ENCODE data around the gene INHBC. TPM values are rescaled to one million over a fixed set of nuclear protein-coding genes. Genes with fewer than 3 reads are reported as not detected.
"Not testable (repeated sequence)": the region's sequence is repeated elsewhere in the genome, so short reads cannot be mapped to it uniquely, and the experiment has no call there.

Gene INHBC
- total RNA-seq, 1 experiment from 2014 or later, result not detected

DNA sequence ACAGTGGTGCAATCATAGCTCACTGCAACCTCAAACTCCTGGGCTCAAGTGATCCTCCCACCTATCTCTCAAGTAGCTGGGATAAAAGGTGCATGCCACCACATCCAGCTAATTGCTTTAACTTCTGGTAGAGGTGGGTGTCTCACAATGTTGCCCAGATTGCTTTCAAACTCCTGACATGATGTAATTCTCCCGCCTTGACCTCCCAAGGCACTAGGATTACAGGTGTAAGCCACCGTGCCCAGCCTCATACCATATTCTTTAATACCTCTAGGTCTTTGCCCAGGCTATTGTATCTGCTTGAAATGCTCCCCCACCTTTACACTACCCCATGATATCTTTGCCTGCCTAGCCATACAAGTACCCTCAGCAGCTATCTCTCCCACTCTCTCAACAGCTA is 15.1 kb upstream of the INHBC start:
- in situ Hi-C loops (cut with HindIII; ENCODE audit: low pct_unique_long_range_greater_than_20kb, low sequenced_read_pairs), result no loop called here

DNA sequence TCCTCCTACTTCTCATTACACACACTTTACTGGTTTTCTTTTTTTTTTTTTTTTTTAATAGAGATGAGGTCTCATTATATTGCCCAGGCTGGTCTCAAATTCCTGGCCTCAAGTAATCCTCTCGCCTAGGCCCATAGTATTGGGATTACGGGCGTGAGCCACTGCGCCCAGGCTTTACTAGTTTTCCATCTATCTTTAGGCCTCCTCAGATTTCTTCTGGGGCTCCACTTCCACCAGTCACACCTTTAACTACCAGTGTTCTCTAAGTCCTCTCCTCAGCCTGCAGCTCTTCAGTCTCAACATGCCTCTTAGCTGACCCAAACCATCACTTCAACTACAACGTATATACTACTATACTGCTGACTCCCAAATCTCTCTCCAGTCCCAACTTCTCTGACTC is 14.1 kb upstream of the INHBC start:
- DNase-seq (ENCODE audit: low read depth), result no peak
- in situ Hi-C loops (cut with HindIII; ENCODE audit: low pct_unique_long_range_greater_than_20kb, low sequenced_read_pairs), result no loop called here

More for the DNA sequence above, 15.1 kb upstream of the INHBC start:
- DNase-seq (ENCODE audit: low read depth), result no peak

DNA sequence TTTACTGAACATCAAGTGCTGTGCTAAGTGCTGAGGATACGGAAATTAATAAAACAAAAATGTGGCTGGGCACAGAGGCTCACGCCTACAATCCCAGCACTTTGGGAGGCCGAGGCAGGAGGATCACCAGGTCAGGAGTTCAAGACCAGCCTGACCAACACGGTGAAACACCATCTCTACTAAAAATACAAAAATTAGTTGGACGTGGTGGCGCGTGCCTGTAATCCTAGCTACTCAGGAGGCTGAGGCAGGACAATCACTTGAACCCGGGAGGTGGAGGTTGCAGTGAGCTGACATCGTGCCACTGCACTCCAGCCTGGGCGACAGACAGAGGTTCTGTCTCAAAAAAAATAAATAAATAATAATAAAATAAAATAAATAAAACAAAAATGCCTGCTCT is 7.6 kb upstream of the INHBC start:
- in situ Hi-C loops (cut with HindIII; ENCODE audit: low pct_unique_long_range_greater_than_20kb, low sequenced_read_pairs); DNase-seq (ENCODE audit: low read depth): not testable (repeated sequence)

DNA sequence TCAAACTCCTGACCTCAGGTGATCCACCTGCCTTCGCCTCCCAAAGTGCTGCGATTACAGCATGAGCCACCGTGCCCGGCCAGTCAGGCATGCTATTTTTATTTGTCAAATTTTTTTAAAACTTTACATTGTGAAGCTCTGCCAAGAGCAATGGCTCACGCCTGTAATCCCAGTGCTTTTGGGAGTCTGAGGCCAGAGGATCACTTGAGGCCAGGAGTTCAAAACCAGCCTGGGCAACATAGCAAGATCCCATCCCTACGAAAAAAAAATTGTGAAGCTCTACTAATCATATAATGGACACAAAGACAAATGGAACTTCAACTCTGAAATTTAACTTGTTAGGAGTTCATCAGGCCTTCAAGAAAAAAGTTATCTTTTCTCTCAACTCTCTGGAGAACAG is 5.6 kb upstream of the INHBC start:
- DNase-seq (ENCODE audit: low read depth), result no peak
- in situ Hi-C loops (cut with HindIII; ENCODE audit: low pct_unique_long_range_greater_than_20kb, low sequenced_read_pairs), result no loop called here

DNA sequence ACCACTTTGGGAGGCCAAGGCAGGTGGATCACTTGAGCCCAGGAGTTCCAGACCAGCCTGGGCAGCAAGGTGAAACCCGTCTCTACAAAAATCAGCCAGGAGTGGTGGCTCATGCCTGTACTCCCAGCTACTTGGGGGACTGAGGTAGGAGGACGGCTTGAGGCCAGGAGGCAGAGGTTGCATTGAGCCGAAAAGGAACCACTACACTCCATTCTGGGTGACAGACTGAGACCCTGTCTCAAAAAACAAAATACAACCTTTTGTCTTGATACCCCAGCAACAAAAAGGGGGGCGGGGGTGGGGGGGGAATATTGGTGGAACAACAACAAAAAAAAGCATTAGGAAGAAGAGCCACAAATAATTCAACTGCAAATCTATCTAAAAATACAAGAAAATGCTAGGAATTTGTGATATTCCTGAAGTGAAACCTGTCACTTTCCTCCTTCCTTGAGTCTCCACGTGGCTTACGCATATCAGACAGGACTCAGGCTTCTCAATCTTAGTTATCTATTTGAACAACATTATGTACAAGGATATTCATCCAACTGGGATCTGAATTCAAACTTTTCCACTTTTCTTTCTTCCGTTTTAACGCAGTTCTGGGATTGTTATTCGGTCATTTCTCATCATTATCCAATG is 5.0 kb upstream of the INHBC start:
- DNase-seq (ENCODE audit: low read depth), result no peak
- in situ Hi-C loops (cut with HindIII; ENCODE audit: low pct_unique_long_range_greater_than_20kb, low sequenced_read_pairs), result no loop called here

DNA sequence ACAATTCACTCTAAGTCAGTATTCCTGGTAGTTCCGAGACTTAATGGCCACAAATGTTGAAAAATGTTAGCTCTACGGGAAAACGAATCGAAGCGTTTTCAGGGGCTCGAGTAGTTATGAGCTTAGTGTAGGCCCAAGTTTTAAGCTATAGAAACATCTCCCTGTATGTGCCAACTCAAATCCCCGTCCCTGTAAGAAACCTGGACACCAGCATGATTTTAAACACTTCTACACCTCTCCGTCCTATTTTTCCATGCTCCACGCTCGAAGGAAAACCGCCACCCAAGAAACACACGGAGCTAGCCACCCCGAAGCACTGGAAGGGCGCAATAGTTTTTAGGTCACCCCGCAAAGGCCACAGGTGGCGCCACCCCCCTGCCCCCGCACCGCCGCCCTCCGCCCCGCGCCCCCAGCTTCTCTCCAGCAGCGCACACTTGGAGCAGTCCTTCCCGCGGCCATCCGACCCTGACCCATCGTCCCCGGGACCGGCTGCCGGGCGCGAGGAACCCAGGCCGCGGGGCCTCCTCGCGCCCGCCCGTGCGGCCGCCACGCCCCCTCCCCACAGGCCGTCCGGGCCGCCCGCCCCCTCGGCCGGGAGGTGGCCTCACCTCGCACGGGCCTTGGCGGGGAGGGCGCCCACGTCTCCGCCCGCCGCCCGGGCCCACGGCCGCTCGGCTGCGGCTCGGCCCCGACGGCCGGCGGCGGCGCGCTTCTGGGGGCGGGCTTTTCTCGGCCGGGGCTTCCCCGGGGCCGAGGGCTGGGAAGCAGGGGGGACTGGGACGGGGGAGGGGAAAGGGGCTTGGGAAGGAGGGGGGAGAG is 4.3 kb upstream of the INHBC start:
- DNase-seq (ENCODE audit: low read depth), result peak; percentile 54
- in situ Hi-C loops (cut with HindIII; ENCODE audit: low pct_unique_long_range_greater_than_20kb, low sequenced_read_pairs), result no loop called here

DNA sequence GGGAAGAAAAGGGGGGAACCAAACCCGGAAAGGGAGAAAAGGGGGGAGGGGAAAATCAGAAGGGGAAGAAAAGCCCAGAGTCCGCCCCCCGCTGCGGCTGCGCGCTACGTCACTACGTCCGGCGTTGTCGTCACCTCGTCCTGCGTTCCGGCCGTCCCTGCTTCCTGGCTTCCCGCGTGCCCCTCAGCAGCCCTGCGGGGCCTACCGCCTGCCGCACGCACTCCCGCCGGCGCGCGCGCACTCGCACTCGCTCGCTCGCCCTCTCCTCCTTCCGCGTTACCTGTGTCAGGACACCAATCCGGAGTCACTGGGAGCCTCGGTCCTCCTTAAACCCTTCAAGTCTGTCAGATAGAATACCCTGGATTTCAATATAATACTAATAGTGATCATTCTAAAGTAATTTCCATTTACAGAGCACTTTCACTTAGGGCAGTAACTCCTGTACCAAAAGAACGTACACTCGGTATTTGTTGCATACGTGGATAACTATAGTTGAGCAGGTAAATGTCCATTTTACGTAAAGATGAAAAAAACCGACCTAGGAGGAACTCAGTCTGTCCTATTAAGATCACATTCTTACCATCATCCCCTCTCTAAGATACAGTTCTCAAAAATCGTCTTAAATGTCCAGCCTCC is 3.5 kb upstream of the INHBC start, which contains the start of gene R3HDM2:
R3HDM2 (minus strand) TSS at position 113 of the 636 bp plus-strand sequence. CDS start 120,615 bp downstream, outside the sequence.
- in situ Hi-C loops (cut with HindIII; ENCODE audit: low pct_unique_long_range_greater_than_20kb, low sequenced_read_pairs), result no loop called here
- DNase-seq (ENCODE audit: low read depth), result peak; percentile 94

DNA sequence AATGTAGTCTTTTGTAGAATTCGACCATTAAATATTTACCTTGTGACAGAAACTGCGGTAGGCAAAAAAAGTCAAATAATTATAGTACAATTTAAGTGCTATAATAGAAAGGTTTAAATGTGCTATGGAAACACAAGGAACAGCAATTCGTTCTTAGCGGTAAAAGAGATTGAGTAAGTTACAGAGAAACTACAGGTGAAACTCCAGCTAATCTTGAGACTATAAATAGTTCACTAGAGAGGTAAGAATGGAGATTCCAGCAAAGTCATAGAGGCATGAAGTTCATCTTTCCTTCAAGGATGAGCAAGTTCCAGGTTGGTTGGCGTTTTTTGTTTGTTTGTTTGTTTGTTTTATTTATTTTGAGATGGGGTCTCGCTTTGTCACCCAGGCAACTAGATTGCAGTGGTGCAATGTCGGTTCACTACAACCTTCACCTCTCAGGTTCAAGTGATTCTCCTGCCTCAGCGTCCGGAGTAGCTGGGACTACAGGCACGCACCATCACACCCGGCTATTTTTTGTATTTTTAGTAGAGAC is 2.9 kb upstream of the INHBC start:
- in situ Hi-C loops (cut with HindIII; ENCODE audit: low pct_unique_long_range_greater_than_20kb, low sequenced_read_pairs), result no loop called here
- no peak for DNase-seq (ENCODE audit: low read depth)

DNA sequence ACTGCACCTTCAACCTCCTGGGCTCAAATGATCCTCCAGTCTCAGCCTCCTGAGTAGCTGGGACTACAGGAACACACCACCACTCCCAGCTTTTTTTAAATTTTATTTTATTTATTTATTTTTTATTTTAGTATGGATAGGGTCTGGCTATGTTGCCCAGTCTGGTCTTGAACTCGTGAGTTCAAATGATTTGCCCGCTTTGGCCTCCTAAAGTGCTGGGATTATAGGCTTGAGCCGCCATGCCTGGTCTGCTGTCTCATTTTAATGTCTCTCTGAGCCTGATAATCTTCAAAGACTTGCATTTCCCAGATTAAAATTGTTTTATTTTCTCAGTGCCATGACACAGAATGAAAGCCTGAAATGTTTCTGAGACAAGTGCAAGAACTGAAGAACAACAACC is 1.2 kb upstream of the INHBC start:
- in situ Hi-C loops (cut with HindIII; ENCODE audit: low pct_unique_long_range_greater_than_20kb, low sequenced_read_pairs), result no loop called here
- no peak for DNase-seq (ENCODE audit: low read depth)

DNA sequence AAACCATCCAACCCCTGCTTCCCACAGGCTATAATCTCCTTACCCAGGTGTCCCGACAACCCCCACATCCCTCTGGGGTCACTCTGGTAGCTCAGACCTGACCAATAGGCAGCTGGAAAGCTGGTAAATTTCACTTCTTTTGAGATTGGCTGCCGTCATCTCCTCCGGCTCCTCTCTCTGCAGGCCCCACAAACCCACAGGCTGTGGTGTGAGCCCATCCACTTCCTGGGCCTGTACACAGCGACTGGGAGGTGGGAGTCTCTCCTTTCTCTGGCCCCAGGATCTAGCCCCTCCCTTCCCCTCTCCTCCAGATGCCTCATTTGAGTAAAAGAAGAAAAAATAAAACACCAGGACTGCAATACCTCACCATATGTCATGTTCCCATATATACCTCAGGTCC is 709 bp downstream of the INHBC start:
- in situ Hi-C loops (cut with HindIII; ENCODE audit: low pct_unique_long_range_greater_than_20kb, low sequenced_read_pairs), result no loop called here
- DNase-seq (ENCODE audit: low read depth), result no peak

DNA sequence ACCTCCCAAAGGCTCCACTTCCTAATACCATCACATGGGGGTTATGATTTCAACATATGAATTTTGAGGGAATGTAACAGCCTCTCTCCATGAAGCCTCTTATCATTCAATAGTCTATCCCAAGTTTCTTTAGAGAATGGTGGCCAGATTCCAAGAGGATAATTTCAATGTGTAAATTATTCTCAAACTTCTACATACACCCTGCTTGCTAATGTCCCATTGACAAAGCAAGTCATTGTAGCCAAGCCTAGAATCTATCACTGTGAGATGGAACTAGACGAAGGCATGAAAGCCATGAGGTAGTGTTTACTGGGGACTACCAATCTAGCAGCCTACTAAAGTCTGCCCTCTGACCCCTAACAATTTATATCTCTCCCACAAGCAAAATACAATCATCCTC is 3.8 kb downstream of the INHBC start:
- in situ Hi-C loops (cut with HindIII; ENCODE audit: low pct_unique_long_range_greater_than_20kb, low sequenced_read_pairs), result no loop called here

DNA sequence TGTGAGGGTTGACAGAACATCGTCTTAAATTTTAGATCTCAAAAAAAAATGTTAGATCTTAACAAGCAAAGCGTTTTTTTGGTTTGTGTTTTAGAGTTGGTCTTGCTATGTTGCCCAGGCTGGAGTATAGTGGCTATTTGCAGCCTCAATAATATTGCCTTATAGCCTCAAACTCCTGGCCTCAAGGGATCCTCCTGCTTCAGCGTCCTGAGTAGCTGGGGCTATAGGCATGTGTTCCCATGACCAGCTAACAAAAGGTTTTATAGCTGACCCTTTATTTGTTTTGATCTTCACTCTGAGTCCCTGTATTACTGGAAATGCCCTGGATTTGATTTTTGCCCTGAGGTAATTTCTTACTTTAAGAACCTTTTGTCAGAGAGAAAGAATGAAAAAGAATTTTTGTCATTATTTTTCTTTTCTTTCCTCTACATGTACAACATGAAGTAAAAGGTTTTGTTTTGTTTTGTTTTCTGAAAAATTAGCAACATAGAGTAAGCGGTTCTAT is 5.2 kb downstream of the INHBC start:
- in situ Hi-C loops (cut with HindIII; ENCODE audit: low pct_unique_long_range_greater_than_20kb, low sequenced_read_pairs), result no loop called here
- no peak for DNase-seq (ENCODE audit: low read depth)

More for the DNA sequence above, 3.8 kb downstream of the INHBC start:
- no peak for DNase-seq (ENCODE audit: low read depth)

DNA sequence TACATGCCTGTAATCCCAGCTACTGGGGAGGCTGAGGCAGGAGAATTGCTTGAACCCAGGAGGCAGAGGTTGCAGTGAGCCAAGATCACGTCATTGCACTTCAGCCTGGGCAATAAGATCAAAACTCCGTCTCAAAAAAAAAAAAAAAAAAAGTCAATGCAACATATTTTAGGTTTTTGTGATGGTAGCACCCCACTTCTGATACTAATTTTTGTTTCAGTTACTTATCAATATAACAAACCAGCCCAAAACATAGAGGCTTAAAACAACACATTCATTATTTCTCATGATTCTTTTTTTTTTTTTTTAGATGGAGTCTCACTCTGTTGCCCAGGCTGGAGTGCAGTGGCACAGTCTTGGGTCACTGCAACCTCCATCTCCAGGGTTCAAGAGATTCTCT is 6.8 kb downstream of the INHBC start:
- DNase-seq (ENCODE audit: low read depth); in situ Hi-C loops (cut with HindIII; ENCODE audit: low pct_unique_long_range_greater_than_20kb, low sequenced_read_pairs): not testable (repeated sequence)

DNA sequence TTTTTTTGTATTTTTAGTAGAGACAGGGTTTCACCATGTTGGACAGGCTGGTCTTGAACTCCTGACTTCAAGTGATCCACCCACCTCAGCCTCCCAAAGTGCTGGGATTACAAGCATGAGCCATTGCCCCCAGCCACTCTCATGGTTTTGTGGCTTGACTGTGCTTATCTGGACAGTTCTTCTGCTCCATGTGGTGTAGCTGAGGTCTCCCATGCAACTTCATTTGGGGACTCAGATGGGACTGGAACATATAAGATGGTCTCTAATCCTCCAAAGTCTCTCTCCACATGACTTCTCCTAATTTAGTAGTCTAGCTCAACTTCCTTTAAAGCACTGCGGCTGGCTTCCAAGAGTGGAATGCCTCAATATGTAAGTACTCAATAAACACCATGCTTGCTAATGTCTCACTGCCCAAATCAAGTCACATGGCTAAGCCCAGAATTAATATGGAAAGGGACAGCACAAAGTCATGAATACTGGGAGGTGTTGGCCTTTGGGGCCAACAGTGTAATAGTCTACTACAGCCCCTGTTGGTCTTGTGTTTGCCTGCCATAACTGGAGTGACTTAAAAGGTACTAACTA is 7.4 kb downstream of the INHBC start:
- no peak for DNase-seq (ENCODE audit: low read depth)
- in situ Hi-C loops (cut with HindIII; ENCODE audit: low pct_unique_long_range_greater_than_20kb, low sequenced_read_pairs), result no loop called here

DNA sequence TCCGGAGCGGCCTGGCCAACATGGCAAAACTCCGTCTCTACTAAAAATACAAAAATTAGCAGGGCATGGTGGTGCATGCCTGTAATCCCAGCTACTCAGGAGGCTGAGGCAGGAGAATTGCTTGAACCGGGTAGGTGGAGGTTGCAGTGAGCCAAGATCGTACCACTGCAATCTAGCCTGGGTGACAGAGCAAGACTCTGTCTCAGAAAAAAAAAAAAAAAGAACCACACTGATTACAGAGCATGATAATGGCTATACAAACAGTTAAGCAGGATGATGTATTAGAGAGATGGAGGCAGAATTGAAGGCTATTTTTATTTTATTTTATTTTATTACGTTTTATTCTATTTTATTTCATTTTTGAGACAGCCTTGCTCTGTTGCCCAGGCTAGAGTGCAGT is 9.8 kb downstream of the INHBC start:
- DNase-seq (ENCODE audit: low read depth); in situ Hi-C loops (cut with HindIII; ENCODE audit: low pct_unique_long_range_greater_than_20kb, low sequenced_read_pairs): not testable (repeated sequence)

DNA sequence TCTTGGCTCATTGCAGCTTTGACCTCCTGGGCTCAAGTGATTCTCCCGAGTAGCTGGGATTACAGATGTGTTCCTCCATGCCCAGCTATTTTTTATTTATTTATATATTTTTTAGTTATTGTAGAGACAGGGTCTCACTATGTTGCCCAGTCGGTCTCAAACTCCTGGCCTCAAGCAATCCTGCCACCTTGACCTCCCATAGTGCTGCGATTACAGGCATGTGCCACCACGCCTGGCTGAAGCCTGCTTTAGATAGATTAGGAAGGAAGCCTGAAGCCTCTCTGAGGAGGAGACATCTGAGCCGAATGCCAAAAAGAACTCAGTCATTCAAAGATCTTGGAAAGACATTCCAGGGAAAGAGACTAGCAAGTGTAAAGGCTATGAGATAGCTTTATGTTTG is 10.2 kb downstream of the INHBC start:
- in situ Hi-C loops (cut with HindIII; ENCODE audit: low pct_unique_long_range_greater_than_20kb, low sequenced_read_pairs), result no loop called here

DNA sequence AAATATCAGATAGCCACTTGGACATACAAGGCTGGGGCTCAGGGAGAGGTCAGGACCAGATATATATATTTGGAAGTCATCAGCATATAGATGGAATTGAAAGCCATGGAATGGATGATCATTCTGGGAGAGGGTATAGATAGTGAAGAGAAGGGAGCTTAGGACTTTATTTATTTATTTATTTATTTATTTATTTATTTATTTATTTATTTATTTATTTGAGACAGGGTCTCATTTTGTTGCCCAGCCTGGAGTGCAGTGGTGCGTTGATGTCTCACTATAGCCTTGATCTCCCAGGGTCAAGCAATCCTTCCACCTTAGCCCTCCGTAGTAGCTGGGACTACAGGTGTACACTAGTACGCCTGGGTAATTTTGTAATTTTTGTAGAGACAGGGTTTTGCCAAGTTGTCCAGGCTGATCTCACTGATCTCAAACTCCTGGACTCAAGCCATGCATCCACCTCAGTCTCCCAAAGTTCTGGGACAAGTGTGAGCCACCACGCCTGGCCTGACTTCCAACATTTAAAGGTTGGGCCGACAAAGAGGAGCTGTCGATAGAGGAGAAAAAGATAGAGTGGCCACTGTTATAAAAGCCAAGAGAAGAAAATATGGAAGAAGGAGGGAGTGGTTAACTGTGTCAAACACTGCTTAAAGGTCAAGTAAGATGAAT is 11.8 kb downstream of the INHBC start:
- DNase-seq (ENCODE audit: low read depth), result no peak
- in situ Hi-C loops (cut with HindIII; ENCODE audit: low pct_unique_long_range_greater_than_20kb, low sequenced_read_pairs), result no loop called here

More for the DNA sequence above, 10.2 kb downstream of the INHBC start:
- DNase-seq (ENCODE audit: low read depth), result no peak

DNA sequence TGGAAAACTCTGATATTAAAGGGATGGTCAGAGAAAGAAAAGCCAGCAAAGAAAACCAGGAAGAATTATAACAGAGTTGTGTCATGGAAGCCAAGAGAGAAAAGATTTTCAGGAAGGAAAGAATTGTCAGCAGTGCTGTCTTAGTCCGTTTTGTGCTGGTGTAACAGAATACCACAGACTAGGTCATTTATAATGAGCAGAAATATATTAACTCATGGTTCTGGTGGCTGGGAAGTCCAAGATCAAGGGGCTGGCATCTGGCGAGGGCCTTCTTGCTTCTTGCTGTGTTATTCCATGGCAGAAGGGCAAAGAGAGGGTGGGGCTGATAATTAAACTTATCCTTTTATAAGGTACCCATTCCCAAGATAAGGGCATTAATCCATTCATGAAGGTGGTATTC is 14.1 kb downstream of the INHBC start:
- DNase-seq (ENCODE audit: low read depth), result no peak
- in situ Hi-C loops (cut with HindIII; ENCODE audit: low pct_unique_long_range_greater_than_20kb, low sequenced_read_pairs), result no loop called here

All from Caki2 (cell line).